NCI-H1417 treated with DMSO at 0.1 percent for 48 hours (cell line): ENCODE measurements around the gene LRRC17.

ENCODE experiments used
- DNase-seq: peaks from one replicate; lab custom pipeline; 2025; lab: John Stamatoyannopoulos, UW

The LRRC17 gene

DNA sequence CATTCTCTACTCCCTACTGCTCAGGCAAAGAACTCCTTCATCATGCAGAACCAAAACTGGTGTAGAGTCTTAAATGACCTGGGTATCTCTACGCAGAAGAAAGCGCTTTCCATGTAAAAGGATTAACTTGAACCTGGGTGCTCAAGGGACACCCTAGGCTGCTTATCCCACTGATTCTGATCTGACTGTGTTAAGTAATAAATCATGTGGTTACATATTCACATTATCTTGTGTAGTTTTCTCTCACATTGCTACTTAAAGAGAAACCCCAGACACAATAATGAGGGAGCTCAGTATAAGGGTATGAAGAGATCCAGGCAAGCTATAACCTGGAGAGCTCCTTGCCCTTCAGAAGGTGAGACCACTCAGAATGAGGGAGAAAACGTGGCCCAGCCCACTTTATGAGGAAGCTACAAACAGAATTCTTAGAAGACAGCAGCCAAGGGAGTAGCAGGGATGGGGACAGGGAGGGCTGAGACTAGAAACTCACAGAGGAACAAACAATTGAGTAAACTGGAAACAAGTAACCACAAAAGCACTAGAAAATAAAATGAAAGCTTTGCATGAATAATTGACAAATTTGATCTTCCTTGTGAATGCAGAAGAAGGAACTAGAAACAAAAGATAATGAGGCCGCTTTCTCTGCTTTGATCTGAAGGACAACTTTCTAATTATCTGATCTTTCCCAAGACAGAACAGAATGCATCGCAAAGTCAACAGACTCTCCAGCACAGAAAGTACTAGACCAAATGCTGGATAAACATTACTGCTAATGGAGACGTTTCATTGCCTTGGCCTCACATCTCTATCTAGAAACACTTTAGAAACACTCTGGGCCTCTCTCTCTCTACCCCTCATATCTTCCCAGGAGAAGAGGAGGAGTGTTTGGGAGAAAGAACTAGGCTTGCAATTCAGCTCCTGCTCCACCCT lies 76.1 kb downstream of the LRRC17 start:
- DNase-seq: no peak

DNA sequence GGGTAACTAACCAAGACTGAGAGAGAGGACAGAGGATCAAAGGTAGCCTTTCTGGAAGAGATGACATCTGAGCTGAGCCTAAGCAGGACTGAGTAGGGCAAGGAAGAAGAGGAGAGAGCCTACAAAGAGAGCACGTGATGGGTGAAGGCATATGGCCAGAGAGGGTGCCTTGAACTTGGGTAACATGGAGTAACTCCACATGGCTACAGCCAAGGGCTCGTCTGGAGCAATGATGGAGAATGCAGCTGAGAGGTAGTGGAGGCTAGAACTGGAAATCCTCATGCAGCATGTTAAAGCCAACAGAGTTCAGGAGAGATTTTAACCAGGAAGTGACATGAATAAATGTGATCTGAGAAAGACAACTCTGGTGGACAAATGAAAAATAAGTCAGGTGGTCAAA lies 77.8 kb downstream of the LRRC17 start:
- no peak for DNase-seq

DNA sequence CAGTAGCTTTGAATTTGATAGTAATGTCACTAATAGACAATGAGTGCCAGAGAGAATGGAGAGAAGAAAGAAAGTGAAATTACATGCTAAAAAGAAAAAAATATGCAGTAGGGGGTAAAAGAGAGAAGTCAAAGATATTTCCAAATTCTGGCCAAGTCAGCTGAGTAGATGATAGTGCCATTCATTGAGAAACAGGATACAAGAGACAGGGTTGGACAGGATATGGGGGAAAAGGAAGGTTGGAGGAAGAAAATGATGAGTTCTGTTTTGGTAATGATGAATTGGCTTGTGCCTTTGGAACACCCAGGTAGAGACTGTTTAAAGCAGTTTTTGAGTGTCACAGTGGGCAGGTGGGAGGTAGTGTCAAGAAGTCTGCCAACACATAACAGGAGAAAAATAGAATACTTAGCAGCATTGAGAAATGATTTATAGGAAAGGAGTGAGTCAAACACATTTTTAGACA lies 78.3 kb downstream of the LRRC17 start:
- no peak for DNase-seq

DNA sequence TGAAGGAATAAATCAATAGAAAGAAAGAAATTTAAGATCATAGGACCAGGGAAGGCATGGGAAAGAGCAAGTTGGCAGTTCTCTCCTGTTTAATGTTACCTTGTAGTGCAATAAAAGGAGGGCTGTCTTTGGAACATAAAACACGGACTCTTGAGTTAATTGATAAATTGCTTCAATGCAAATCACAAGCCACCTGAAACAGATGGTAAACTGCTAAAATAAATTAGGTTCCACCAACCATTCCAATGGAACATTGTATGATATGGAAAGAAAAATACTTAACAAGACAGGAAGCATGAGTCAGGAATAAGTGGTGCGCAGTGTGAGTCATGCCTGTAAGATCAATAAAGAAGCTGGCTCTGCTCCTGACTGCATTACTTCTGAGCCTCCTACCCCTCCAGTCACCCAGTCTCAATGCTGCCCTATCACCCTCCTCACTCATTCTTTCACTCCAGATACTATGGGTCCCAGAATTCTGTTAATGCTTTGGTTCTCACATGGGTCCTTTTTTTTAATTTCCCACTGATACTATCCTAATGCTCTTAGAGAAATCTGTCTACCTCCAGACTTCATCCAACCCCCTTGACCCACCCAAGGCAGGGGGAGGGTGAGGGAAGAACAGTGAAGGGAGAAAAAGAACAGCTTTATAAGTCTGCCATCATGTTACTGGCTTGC lies 78.9 kb downstream of the LRRC17 start:
- no peak for DNase-seq

DNA sequence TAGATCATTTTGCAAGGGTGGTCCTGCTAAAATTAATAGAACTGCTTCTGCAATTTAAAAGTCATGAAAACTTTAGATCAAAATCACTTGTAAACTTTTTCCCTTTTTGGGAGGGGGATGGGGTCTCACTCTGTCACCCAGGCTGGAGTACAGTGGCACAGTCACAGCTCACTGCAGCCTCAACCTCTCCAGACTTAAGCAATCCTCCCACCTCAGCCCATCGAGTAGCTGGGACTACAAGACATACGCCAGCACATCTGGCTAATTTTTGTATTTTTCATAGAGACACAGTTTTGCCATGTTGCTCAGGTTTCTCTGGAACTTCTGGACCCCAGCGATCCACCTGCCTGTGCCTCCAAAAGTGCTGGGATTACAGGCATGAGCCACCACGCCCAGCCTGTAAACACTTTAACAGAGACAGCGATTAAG lies 79.7 kb downstream of the LRRC17 start:
- no peak for DNase-seq

DNA sequence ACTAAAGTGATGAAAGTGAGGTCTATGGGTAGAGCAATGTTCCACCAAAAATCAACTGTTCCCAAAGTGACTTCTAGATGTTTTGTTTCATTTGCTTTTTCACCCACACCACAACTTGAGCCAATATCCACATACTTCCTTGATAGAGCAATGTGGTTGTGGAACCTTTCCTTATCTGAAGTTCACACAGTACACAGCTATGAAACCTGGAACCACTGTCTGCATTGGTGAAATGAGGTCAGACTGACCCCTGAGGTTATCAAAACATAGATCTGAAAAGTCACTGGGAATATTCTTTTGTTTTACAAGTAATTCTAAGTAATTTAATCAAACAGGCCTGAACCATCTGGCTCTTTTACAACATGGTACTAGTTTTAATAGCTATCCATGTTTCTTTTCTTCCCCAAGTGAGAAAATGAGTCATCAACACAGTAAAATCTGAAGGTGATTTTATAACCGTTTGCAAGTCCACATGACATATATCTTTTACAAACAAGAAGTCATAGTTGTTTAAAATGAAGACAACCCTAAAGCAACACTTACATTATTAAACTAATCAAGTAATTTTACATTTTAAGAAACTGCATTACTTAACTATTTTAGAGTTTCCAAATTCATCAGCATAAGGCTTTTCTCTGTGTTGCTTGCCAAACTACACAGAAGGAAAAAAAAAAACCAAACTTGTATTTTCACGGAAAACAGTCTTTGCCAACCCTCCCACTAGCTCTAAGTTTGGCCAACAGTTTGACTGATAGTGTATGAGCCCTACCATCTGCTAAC lies 80.3 kb downstream of the LRRC17 start:
- DNase-seq: no peak

DNA sequence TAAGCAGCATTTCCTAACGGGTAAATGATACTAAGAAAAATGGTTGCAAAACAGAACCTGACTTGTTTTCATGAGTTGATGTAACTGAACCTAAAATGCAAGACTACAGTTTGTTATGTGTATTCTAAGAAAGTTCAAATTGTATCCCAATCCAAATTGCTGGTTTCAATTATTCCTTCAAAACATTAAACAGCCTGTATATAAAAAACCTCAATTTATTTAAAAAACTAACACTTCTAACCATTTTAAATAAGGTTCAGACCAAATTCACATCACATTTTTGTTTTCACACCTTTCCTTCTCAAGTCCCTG lies 80.9 kb downstream of the LRRC17 start:
- no peak for DNase-seq

DNA sequence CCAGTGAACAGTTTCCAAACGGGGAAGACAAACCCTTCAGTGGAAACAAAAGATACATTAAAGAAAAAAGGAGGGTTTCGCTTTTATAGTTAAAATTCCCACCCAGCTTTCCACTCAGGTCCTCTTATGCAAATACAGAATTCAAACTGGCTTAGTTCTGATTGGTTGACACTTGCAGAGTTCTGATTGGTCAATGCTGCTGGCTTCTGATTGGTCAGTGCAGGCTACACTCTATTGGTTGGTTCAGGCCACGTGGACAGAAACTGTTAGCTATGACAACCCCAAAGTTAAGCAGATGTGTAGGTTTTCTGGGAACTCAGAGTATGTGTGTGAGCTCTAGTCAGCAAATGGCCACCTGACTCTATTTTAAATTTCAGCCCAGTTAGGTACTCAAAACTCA lies 81.8 kb downstream of the LRRC17 start:
- DNase-seq: no peak
